Measurements from ENCODE around the gene CBR1.

CBR1 gene

DNA sequence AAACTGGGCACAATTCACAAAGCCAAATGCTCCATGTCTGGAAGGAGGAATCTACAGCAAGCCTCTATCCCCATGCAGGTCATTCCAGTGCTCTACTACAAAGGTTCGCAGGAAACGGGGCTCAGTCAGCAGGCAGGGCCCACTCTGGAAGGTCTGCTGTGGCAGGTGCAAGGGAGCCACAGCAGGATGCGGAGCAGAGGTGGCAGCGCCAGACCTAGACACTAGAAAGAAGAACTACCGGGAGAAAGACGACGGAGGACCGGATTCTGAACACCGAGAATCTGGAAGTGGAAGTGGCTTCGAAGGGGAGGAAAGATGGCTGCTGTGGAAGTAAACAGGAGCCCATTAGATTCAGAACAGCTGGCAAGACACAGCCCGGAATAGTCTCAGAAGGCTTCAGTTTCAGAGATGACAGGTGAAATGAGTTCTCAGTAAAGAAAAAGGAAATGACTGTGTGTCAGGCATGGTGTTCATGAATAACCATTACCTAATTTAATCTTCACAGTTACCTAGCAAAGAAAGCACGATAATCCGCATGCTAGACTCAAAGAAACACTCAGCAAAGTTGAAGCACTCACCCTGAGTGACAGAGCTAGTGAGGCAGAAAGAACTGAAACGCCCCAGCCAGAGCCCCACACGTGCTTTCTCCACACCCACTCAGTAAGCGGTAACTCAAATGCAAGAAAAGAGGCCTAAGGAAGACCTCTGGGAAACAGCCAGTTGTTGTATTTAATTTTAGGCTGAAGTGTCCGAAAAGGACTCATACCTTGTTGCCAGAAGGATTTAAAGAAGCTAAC lies 30.9 kb upstream of the CBR1 start:
- peak overlapping the region in 1 of 2 donors; percentile 11 for H3K4me3 ChIP-seq (ENCODE audit: low read length in 2 of 2)
- no peak overlapping the region for H4K91ac ChIP-seq (ENCODE audit: low read depth, low read length, poor library complexity)
- no peak overlapping the region for H3K9ac ChIP-seq (ENCODE audit: low read depth, low read length, poor library complexity)
- H3K36me3 ChIP-seq (replicated peaks in 1 of 2; ENCODE audit: control insufficient read depth in 2 of 2, insufficient read depth in 2 of 2, low read length in 2 of 2): peaks cover 26 to 90% of the 10 kb centered on the region in 2 donors
- H3K4ac ChIP-seq (ENCODE audit: low read length): no peak overlapping the region
- no peak overlapping the region for H2AK5ac ChIP-seq (ENCODE audit: low read depth, low read length)
- no peak overlapping the region for H2AFZ ChIP-seq (ENCODE audit: low read length)
- no peak overlapping the region for H2BK15ac ChIP-seq (ENCODE audit: low read length)
- H3K79me1 ChIP-seq (ENCODE audit: low read depth, low read length): no peaks in the 10 kb centered on the region
- no peak overlapping the region for H4K8ac ChIP-seq (ENCODE audit: low read depth, low read length)
- no peak overlapping the region for H2BK5ac ChIP-seq (ENCODE audit: low read length)
- no CpG with 5 or more reads among the region's 17 CpGs for WGBS, 2 donors (ENCODE audit: extremely low coverage in 2 of 2, insufficient read length in 2 of 2, insufficient replicate concordance in 1 of 2)
- H2BK120ac ChIP-seq (ENCODE audit: low read depth, low read length): no peak overlapping the region
- no peaks in the 10 kb centered on the region for H3K27me3 ChIP-seq (ENCODE audit: control insufficient read depth in 3 of 3, insufficient read depth in 3 of 3, low read depth in 1 of 3, low read length in 3 of 3)
- H3K27ac ChIP-seq (replicated peaks; ENCODE audit: low read length): no peak overlapping the region
- no peak overlapping the region for H3K18ac ChIP-seq (ENCODE audit: low read length)
- H3K9me3 ChIP-seq (replicated peaks in 1 of 2; ENCODE audit: control insufficient read depth in 2 of 2, insufficient read depth in 1 of 2, low read depth in 1 of 2, low read length in 2 of 2): no peaks in the 10 kb centered on the region
- peaks cover 0 to 2% of the 10 kb centered on the region in 2 donors for H3K4me1 ChIP-seq (ENCODE audit: control insufficient read depth in 2 of 2, insufficient read depth in 1 of 2, low read depth in 1 of 2, low read length in 2 of 2)
- no peak overlapping the region for H2BK12ac ChIP-seq (ENCODE audit: low read length)
- H3K23ac ChIP-seq (ENCODE audit: low read depth, low read length, poor library complexity): no peak overlapping the region
- H3K4me2 ChIP-seq (ENCODE audit: insufficient read depth, low read length, poor library complexity, severe bottlenecking): no peak overlapping the region
- no peak overlapping the region for H3K14ac ChIP-seq (ENCODE audit: low read length)
- DNase-seq (ENCODE audit: low spot score): no peak

DNA sequence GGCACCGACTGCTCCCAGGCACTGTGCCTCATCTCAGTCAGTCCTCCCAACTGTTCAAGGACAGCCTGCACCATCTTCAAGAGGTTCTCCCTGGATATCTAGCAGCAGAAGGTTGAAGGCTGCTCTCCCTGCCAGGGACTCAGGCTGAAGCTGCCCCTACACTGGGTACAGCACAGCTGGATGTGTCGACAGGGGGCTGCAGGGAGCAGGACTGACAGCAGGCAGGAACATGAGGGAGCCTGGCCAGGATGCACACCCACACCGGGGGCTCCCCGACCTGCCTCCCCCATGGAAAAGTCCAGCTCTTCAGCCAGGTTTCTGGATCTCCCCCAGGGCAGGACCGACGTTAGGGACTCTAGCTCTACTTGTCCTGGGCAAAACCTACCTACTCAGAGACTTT lies 30.0 kb upstream of the CBR1 start:
- Histone ChIP-seq H2AK5ac (ENCODE audit: low read depth, low read length) (no peak overlapping the region), H3K27ac (replicated peaks; ENCODE audit: low read length) (no peak overlapping the region), H4K8ac (ENCODE audit: low read depth, low read length) (no peak overlapping the region), H2BK12ac (ENCODE audit: low read length) (no peak overlapping the region), H3K79me1 (ENCODE audit: low read depth, low read length) (no peaks in the 10 kb centered on the region), H3K23ac (ENCODE audit: low read depth, low read length, poor library complexity) (peak overlapping the region; percentile 50), H3K4me2 (ENCODE audit: insufficient read depth, low read length, poor library complexity, severe bottlenecking) (no peak overlapping the region), H3K4ac (ENCODE audit: low read length) (no peak overlapping the region), H2AFZ (ENCODE audit: low read length) (no peak overlapping the region), H3K18ac (ENCODE audit: low read length) (no peak overlapping the region), H3K4me1 (ENCODE audit: control insufficient read depth in 2 of 2, insufficient read depth in 1 of 2, low read depth in 1 of 2, low read length in 2 of 2) (peaks cover 0 to 2% of the 10 kb centered on the region in 2 donors), H3K9me3 (replicated peaks in 1 of 2; ENCODE audit: control insufficient read depth in 2 of 2, insufficient read depth in 1 of 2, low read depth in 1 of 2, low read length in 2 of 2) (no peaks in the 10 kb centered on the region), H3K27me3 (ENCODE audit: control insufficient read depth in 3 of 3, insufficient read depth in 3 of 3, low read depth in 1 of 3, low read length in 3 of 3) (no peaks in the 10 kb centered on the region), H3K14ac (ENCODE audit: low read length) (no peak overlapping the region), H4K91ac (ENCODE audit: low read depth, low read length, poor library complexity) (no peak overlapping the region), H3K9ac (ENCODE audit: low read depth, low read length, poor library complexity) (no peak overlapping the region), H3K36me3 (replicated peaks in 1 of 2; ENCODE audit: control insufficient read depth in 2 of 2, insufficient read depth in 2 of 2, low read length in 2 of 2) (peaks cover 33 to 90% of the 10 kb centered on the region in 2 donors), H2BK120ac (ENCODE audit: low read depth, low read length) (no peak overlapping the region), H2BK5ac (ENCODE audit: low read length) (no peak overlapping the region), H3K4me3 (ENCODE audit: low read length in 2 of 2) (no peak overlapping the region), H2BK15ac (ENCODE audit: low read length) (no peak overlapping the region)
- WGBS, 2 donors (ENCODE audit: extremely low coverage in 2 of 2, insufficient read length in 2 of 2, insufficient replicate concordance in 1 of 2): no CpG with 5 or more reads among the region's 6 CpGs
- no peak for DNase-seq (ENCODE audit: low spot score)

DNA sequence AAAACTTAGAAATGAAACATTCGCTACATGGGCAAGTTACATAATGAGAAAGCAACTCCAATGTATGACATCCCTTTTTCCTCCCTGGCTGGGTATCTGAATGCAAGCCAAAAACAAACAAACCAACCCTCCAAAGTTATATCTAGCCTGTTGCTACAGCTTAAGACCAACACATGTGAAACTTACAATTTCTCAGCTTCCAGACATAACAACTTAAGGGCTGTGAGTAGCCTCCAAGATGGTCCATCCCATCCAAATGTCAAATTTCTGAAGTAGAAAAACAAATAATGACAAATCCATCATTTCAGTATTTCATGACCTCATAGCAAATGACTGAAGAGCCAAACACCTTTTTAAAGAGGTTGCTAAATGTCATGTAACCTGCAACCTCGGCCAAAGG lies 29.4 kb upstream of the CBR1 start:
- Histone ChIP-seq H2BK12ac (ENCODE audit: low read length) (no peak overlapping the region), H3K27me3 (ENCODE audit: control insufficient read depth in 3 of 3, insufficient read depth in 3 of 3, low read depth in 1 of 3, low read length in 3 of 3) (no peaks in the 10 kb centered on the region), H3K79me1 (ENCODE audit: low read depth, low read length) (no peaks in the 10 kb centered on the region), H2BK120ac (ENCODE audit: low read depth, low read length) (no peak overlapping the region), H2AK5ac (ENCODE audit: low read depth, low read length) (no peak overlapping the region), H2BK5ac (ENCODE audit: low read length) (no peak overlapping the region), H3K14ac (ENCODE audit: low read length) (no peak overlapping the region), H2BK15ac (ENCODE audit: low read length) (no peak overlapping the region), H3K4me1 (ENCODE audit: control insufficient read depth in 2 of 2, insufficient read depth in 1 of 2, low read depth in 1 of 2, low read length in 2 of 2) (no peaks in the 10 kb centered on the region), H4K8ac (ENCODE audit: low read depth, low read length) (no peak overlapping the region), H3K9ac (ENCODE audit: low read depth, low read length, poor library complexity) (no peak overlapping the region), H4K91ac (ENCODE audit: low read depth, low read length, poor library complexity) (no peak overlapping the region), H3K4me2 (ENCODE audit: insufficient read depth, low read length, poor library complexity, severe bottlenecking) (no peak overlapping the region), H3K36me3 (replicated peaks in 1 of 2; ENCODE audit: control insufficient read depth in 2 of 2, insufficient read depth in 2 of 2, low read length in 2 of 2) (peaks cover 34 to 90% of the 10 kb centered on the region in 2 donors), H2AFZ (ENCODE audit: low read length) (no peak overlapping the region), H3K4ac (ENCODE audit: low read length) (no peak overlapping the region), H3K4me3 (ENCODE audit: low read length in 2 of 2) (no peak overlapping the region), H3K9me3 (replicated peaks in 1 of 2; ENCODE audit: control insufficient read depth in 2 of 2, insufficient read depth in 1 of 2, low read depth in 1 of 2, low read length in 2 of 2) (no peaks in the 10 kb centered on the region), H3K27ac (replicated peaks; ENCODE audit: low read length) (no peak overlapping the region), H3K23ac (ENCODE audit: low read depth, low read length, poor library complexity) (no peak overlapping the region), H3K18ac (ENCODE audit: low read length) (no peak overlapping the region)
- no peak for DNase-seq (ENCODE audit: low spot score)
- no CpG with 5 or more reads among the region's 2 CpGs for WGBS, 2 donors (ENCODE audit: extremely low coverage in 2 of 2, insufficient read length in 2 of 2, insufficient replicate concordance in 1 of 2)

DNA sequence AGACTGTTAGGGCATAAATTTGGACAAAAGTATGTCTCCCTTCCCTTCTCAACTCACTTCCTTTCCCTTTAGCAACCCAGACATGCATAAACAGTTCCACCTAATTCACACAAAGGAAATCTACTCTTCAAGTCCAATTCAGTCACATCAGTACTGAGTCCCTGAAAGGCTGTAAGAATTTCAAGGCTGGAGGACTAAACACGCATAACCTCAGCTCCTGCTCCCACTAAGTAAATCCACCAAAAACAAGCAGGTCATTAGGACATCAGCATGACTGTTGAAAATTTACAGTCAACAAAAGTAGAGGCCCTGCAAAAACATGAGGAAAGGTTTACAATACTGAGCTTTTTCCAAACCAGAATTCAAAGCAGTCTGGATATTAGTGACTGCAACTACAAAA lies 27.9 kb upstream of the CBR1 start:
- Histone ChIP-seq H3K9me3 (replicated peaks in 1 of 2; ENCODE audit: control insufficient read depth in 2 of 2, insufficient read depth in 1 of 2, low read depth in 1 of 2, low read length in 2 of 2) (no peaks in the 10 kb centered on the region), H4K8ac (ENCODE audit: low read depth, low read length) (no peak overlapping the region), H2BK120ac (ENCODE audit: low read depth, low read length) (no peak overlapping the region), H3K4ac (ENCODE audit: low read length) (no peak overlapping the region), H3K79me1 (ENCODE audit: low read depth, low read length) (no peaks in the 10 kb centered on the region), H3K4me3 (ENCODE audit: low read length in 2 of 2) (no peak overlapping the region), H3K27me3 (ENCODE audit: control insufficient read depth in 3 of 3, insufficient read depth in 3 of 3, low read depth in 1 of 3, low read length in 3 of 3) (no peaks in the 10 kb centered on the region), H3K27ac (replicated peaks; ENCODE audit: low read length) (no peak overlapping the region), H3K18ac (ENCODE audit: low read length) (no peak overlapping the region), H2BK12ac (ENCODE audit: low read length) (no peak overlapping the region), H2BK5ac (ENCODE audit: low read length) (no peak overlapping the region), H3K4me2 (ENCODE audit: insufficient read depth, low read length, poor library complexity, severe bottlenecking) (no peak overlapping the region), H3K14ac (ENCODE audit: low read length) (no peak overlapping the region), H3K23ac (ENCODE audit: low read depth, low read length, poor library complexity) (no peak overlapping the region), H2BK15ac (ENCODE audit: low read length) (no peak overlapping the region), H3K4me1 (ENCODE audit: control insufficient read depth in 2 of 2, insufficient read depth in 1 of 2, low read depth in 1 of 2, low read length in 2 of 2) (no peaks in the 10 kb centered on the region), H2AK5ac (ENCODE audit: low read depth, low read length) (no peak overlapping the region), H3K36me3 (replicated peaks in 1 of 2; ENCODE audit: control insufficient read depth in 2 of 2, insufficient read depth in 2 of 2, low read length in 2 of 2) (peaks cover 31 to 90% of the 10 kb centered on the region in 2 donors), H2AFZ (ENCODE audit: low read length) (no peak overlapping the region), H3K9ac (ENCODE audit: low read depth, low read length, poor library complexity) (no peak overlapping the region), H4K91ac (ENCODE audit: low read depth, low read length, poor library complexity) (no peak overlapping the region)
- DNase-seq (ENCODE audit: low spot score): no peak
- no CpG with 5 or more reads among the region's 1 CpG for WGBS, 2 donors (ENCODE audit: extremely low coverage in 2 of 2, insufficient read length in 2 of 2, insufficient replicate concordance in 1 of 2)
